Central memory CD8-positive, alpha-beta T cell (primary cell): Measurements from ENCODE around the gene RALBP1.
"Not testable (repeated sequence)": the region's sequence is repeated elsewhere in the genome, so short reads cannot be mapped to it uniquely, and the experiment has no call there.

Source experiments
- ATAC-seq: fragments of 150-1000 bp; cut with Tn5 transposase; replicated peaks from 2 replicates; pipeline ENCODE4 v1.10.0; 2022; ENCODE audit warnings: mild to moderate bottlenecking, moderate FRiP score, moderate number of reproducible peaks; ENCODE audit not compliant: poor library complexity, severe bottlenecking; ENCODE audit errors: extremely low read depth
- DNase-seq, 2 donors: peaks; one replicate each; pipeline ENCODE4 v3.0.0; 2021; ENCODE audit warnings: low spot score in 2 of 2
- H3K27ac Mint-ChIP-seq: one replicate; pipeline ENCODE4 v1.8.0; 2022; ENCODE audit warnings: low read depth, mild to moderate bottlenecking, moderate library complexity, mixed read lengths
- H3K27me3 Mint-ChIP-seq: one replicate; pipeline ENCODE4 v1.8.0; 2022; ENCODE audit warnings: mixed read lengths
- H3K36me3 Mint-ChIP-seq: one replicate; pipeline ENCODE4 v1.8.0; 2022; ENCODE audit warnings: mild to moderate bottlenecking, moderate library complexity, mixed read lengths; ENCODE audit not compliant: insufficient read depth
- H3K4me1 Mint-ChIP-seq: one replicate; pipeline ENCODE4 v1.8.0; 2022; ENCODE audit warnings: mixed read lengths
- H3K4me3 Mint-ChIP-seq: one replicate; pipeline ENCODE4 v1.8.0; 2022; ENCODE audit warnings: mild to moderate bottlenecking, moderate library complexity, mixed read lengths
- H3K9me3 Mint-ChIP-seq: one replicate; pipeline ENCODE4 v1.8.0; 2022; ENCODE audit warnings: mixed read lengths

The RALBP1 gene

DNA sequence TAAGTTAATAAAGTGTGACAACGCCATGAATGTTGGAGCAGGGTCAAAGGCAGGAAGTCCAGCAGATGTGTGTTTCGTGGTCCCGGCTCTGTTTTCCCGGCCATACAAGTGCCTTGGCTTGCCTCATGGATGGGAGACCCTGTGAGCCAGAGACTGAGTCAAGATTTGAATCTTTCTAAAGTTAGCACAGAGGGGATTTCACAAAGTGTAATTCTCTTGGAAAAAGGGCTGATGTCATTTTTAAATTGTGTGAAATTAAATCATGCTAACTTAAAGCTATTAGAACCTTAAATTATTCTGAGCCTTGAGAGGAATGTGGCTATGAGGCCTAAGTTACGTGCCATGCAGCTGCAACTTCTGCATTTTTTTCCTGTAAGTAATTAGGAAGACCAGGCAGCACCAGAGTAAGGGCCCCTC, 38.3 kb upstream of the RALBP1 start:
- no peak for ATAC-seq
- H3K4me3 Mint-ChIP-seq: no peak overlapping the region
- no peak for DNase-seq
- no peaks in the 10 kb centered on the region for H3K36me3 Mint-ChIP-seq
- no peaks in the 10 kb centered on the region for H3K9me3 Mint-ChIP-seq
- H3K27ac Mint-ChIP-seq: no peak overlapping the region
- H3K27me3 Mint-ChIP-seq: peaks cover 25% of the 10 kb centered on the region
- H3K4me1 Mint-ChIP-seq: no peaks in the 10 kb centered on the region

GRCh38 chr18:9437672-9438071, 37.6 kb upstream of the RALBP1 start:
- DNase-seq (no peak), ATAC-seq (no peak)
- Mint-ChIP-seq H3K4me3 (no peak overlapping the region), H3K27ac (no peak overlapping the region), H3K9me3 (no peaks in the 10 kb centered on the region), H3K4me1 (no peaks in the 10 kb centered on the region), H3K36me3 (no peaks in the 10 kb centered on the region), H3K27me3 (peaks cover 26% of the 10 kb centered on the region)

GRCh38 chr18:9441061-9441460, 34.3 kb upstream of the RALBP1 start:
- no peaks in the 10 kb centered on the region for H3K36me3 Mint-ChIP-seq
- H3K4me1 Mint-ChIP-seq: no peaks in the 10 kb centered on the region
- ATAC-seq (no peak), DNase-seq (no peak)
- no peak overlapping the region for H3K4me3 Mint-ChIP-seq
- H3K27me3 Mint-ChIP-seq: peaks cover 18% of the 10 kb centered on the region
- H3K9me3 Mint-ChIP-seq: no peaks in the 10 kb centered on the region
- no peak overlapping the region for H3K27ac Mint-ChIP-seq

DNA sequence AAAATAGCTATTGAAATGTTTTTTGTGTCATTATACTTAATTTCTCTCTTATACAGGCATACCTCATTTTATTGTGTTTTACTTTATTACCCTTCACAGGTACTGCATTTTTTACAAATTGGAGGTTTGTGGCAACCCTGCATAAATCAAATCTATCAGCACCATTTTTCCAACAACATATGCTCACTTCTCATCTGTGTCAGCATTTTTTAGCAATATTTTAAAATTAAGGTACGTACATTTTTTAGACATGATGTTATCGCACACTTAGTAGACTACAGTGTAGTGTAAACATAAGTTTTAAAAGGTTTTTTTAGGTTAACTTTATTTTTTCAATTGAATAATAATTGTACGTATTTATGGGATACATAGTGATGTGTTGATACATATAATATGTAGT, 30.8 kb upstream of the RALBP1 start:
- Mint-ChIP-seq H3K36me3 (no peaks in the 10 kb centered on the region), H3K27me3 (peaks cover 46% of the 10 kb centered on the region), H3K9me3 (peaks cover 9% of the 10 kb centered on the region), H3K4me1 (no peaks in the 10 kb centered on the region), H3K4me3 (no peak overlapping the region), H3K27ac (no peak overlapping the region)
- DNase-seq: no peak
- no peak for ATAC-seq

DNA sequence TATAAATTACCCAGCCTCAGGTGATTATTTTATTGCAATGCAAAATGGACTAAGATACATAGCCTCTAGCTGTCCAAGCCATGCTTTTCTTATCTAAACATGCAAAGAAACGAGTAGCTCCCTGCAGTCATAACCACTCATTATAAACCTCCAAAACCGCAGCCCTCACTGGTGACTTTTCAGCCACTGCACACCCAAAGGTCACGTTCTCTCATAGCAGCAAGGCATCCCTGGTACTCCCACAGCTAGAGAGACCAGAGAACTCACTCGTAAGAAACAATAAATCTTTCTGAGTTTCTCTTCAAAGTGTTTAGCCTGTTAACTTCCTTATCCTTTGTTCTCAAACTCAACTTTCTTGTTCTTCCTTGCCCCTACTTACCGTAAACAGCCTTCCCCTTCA, 28.5 kb upstream of the RALBP1 start:
- DNase-seq (no peak), ATAC-seq (no peak)
- Mint-ChIP-seq H3K27me3 (peaks cover 58% of the 10 kb centered on the region), H3K4me3 (no peak overlapping the region), H3K36me3 (no peaks in the 10 kb centered on the region), H3K9me3 (peaks cover 9% of the 10 kb centered on the region), H3K27ac (no peak overlapping the region), H3K4me1 (no peaks in the 10 kb centered on the region)

GRCh38 chr18:9447334-9447733, 28.0 kb upstream of the RALBP1 start:
- ATAC-seq (no peak), DNase-seq (no peak)
- H3K4me1 Mint-ChIP-seq: no peaks in the 10 kb centered on the region
- peaks cover 9% of the 10 kb centered on the region for H3K9me3 Mint-ChIP-seq
- H3K27ac Mint-ChIP-seq: no peak overlapping the region
- no peak overlapping the region for H3K4me3 Mint-ChIP-seq
- no peaks in the 10 kb centered on the region for H3K36me3 Mint-ChIP-seq
- peaks cover 60% of the 10 kb centered on the region for H3K27me3 Mint-ChIP-seq

DNA sequence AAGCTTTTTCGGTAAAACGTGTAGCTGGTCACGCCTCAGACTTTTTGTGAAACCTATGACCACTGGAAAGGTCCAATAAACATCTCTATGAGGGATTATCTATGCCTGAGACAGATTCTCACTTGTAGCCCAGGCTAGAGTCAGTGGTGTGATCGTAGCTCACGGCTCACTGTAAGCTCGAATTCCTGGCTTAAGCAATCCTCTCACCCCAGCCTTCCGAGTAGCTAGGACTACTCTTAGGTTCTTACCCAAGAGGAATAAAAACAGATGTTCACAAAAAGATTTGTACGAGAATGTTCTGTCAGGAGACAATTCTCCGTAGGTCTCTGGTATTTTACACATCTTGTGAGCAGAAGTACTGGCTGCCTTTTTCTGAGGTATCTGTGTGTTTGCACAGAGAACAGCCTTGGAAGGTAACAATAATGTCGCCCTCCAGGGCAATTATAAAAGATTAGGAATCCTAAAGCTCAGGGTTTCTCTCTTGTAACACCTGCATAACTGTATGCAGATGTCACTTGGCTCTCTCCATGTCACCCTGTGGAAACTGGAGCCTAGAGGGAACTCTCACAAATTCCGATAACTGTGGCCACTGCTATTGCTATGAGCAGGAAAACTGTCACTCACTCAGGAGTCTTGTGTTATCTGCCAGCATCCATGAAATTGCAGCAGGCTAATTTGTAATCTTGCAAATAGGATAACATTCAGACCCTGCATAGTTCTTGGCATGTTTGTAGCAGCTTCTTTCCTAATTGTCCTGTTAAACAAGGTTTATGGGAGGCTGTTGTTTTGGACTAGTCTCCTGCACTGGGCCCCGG, 25.5 kb upstream of the RALBP1 start:
- Mint-ChIP-seq H3K27me3 (peaks cover 58% of the 10 kb centered on the region), H3K4me1 (no peaks in the 10 kb centered on the region), H3K4me3 (no peak overlapping the region), H3K27ac (no peak overlapping the region), H3K36me3 (no peaks in the 10 kb centered on the region), H3K9me3 (peaks cover 9% of the 10 kb centered on the region)
- DNase-seq (no peak), ATAC-seq (no peak)

GRCh38 chr18:9450920-9451319, 24.4 kb upstream of the RALBP1 start:
- ATAC-seq: not testable (repeated sequence)
- H3K9me3 Mint-ChIP-seq: peaks cover 13% of the 10 kb centered on the region

GRCh38 chr18:9453283-9453682, 22.0 kb upstream of the RALBP1 start:
- H3K36me3 Mint-ChIP-seq: no peaks in the 10 kb centered on the region
- H3K4me3 Mint-ChIP-seq: no peak overlapping the region
- no peak for ATAC-seq
- H3K27me3 Mint-ChIP-seq: peaks cover 35% of the 10 kb centered on the region
- no peaks in the 10 kb centered on the region for H3K4me1 Mint-ChIP-seq
- H3K27ac Mint-ChIP-seq: no peak overlapping the region
- H3K9me3 Mint-ChIP-seq: peaks cover 15% of the 10 kb centered on the region
- no peak for DNase-seq

More at GRCh38 chr18:9450920-9451319, 24.4 kb upstream of the RALBP1 start:
- H3K4me3 Mint-ChIP-seq, H3K27ac Mint-ChIP-seq, H3K4me1 Mint-ChIP-seq, H3K36me3 Mint-ChIP-seq, DNase-seq: not testable (repeated sequence)
- H3K27me3 Mint-ChIP-seq: peaks cover 50% of the 10 kb centered on the region

- DNase-seq: no peak
- H3K9me3 Mint-ChIP-seq: peaks cover 15% of the 10 kb centered on the region
- peaks cover 29% of the 10 kb centered on the region for H3K27me3 Mint-ChIP-seq
- no peak overlapping the region for H3K27ac Mint-ChIP-seq
- ATAC-seq: no peak
- H3K4me3 Mint-ChIP-seq: no peak overlapping the region
- H3K4me1 Mint-ChIP-seq: no peaks in the 10 kb centered on the region
- H3K36me3 Mint-ChIP-seq: no peaks in the 10 kb centered on the region
These were observed 21.1 kb upstream of the RALBP1 start for GRCh38 chr18:9454061-9454703.

- DNase-seq (no peak), ATAC-seq (no peak)
- no peaks in the 10 kb centered on the region for H3K4me1 Mint-ChIP-seq
- H3K27me3 Mint-ChIP-seq: peaks cover 20% of the 10 kb centered on the region
- H3K9me3 Mint-ChIP-seq: peaks cover 15% of the 10 kb centered on the region
- H3K27ac Mint-ChIP-seq: no peak overlapping the region
- no peak overlapping the region for H3K4me3 Mint-ChIP-seq
- no peaks in the 10 kb centered on the region for H3K36me3 Mint-ChIP-seq
These were observed 19.4 kb upstream of the RALBP1 start for GRCh38 chr18:9455718-9456511.

DNA sequence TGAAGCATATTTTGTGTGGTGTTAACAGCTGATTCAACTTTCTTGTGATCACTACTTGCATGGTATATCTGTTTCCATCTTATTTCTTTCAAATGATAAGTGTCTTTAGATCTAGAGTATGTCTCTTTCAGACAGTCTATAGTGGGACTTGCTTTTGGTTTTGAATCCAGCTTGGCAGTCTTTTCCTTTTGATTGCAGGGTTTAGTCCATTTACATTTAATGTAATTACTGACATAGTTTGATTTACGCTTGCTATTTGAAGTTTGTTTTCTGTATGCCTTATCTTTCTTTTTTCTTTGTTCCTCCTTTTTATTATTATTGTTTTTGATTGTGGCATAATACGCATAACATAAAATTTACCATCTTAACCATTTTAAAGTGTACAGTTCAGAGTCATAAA, 9.2 kb upstream of the RALBP1 start:
- H3K27me3 Mint-ChIP-seq: peaks cover 17% of the 10 kb centered on the region
- H3K36me3 Mint-ChIP-seq: no peaks in the 10 kb centered on the region
- no peak for DNase-seq
- no peak for ATAC-seq
- no peaks in the 10 kb centered on the region for H3K4me1 Mint-ChIP-seq
- H3K9me3 Mint-ChIP-seq: peaks cover 6% of the 10 kb centered on the region
- no peak overlapping the region for H3K27ac Mint-ChIP-seq
- H3K4me3 Mint-ChIP-seq: no peak overlapping the region
